GM20000 (cell line): ENCODE results near the gene ANAPC2.

Experiments
- DNase-seq: peaks from one replicate; pipeline ENCODE4 v3.0.0; 2012; ENCODE audit warnings: low spot score
- CTCF ChIP-seq: IDR thresholded peaks from 2 replicates; pipeline ENCODE4 v1.5.1; 2012; ENCODE audit warnings: mild to moderate bottlenecking, control low read depth; ENCODE audit errors: extremely low read depth, missing control alignments

ANAPC2 gene

GRCh38 chr9:137233143-137233980, 45.0 kb upstream of the ANAPC2 start:
- TF ChIP-seq CTCF: no peak
- no peak for DNase-seq

- TF ChIP-seq CTCF: no peak
- no peak for DNase-seq
Measured at GRCh38 chr9:137232510-137232909, 44.1 kb upstream of the ANAPC2 start.

- no peak for TF ChIP-seq CTCF
- no peak for DNase-seq
Measured at GRCh38 chr9:137232101-137232500, 43.7 kb upstream of the ANAPC2 start.

- TF ChIP-seq CTCF: no peak
- no peak for DNase-seq
Measured at GRCh38 chr9:137231372-137232039, 43.1 kb upstream of the ANAPC2 start.

- no peak for DNase-seq
- no peak for TF ChIP-seq CTCF
Measured at GRCh38 chr9:137230705-137231371, 42.5 kb upstream of the ANAPC2 start, which contains the start of gene SLC34A3. TSS of gene SLC34A3 (plus strand) at chr9:137230901. CDS start at chr9:137231703, 802 bp downstream.

- no peak for TF ChIP-seq CTCF
- DNase-seq: no peak
Measured at GRCh38 chr9:137229903-137230704, 41.7 kb upstream of the ANAPC2 start.
